T-helper 2 cell treated with Interferon-gamma antibody and Interleukin-4, amounts not matched to agents 5 μg/mL and 100 μg/mL, for 36 hours (primary cell): Measurements from ENCODE around the gene NPAS3.

Experiments used
- DNase-seq: peaks from one replicate; pipeline ENCODE4 v3.0.0; 2021; ENCODE audit warnings: low spot score
- H3K27ac Mint-ChIP-seq: one replicate; pipeline ENCODE4 v1.8.0; 2021; ENCODE audit warnings: mild to moderate bottlenecking, mixed read lengths
- H3K27me3 Mint-ChIP-seq: one replicate; pipeline ENCODE4 v1.8.0; 2021; ENCODE audit warnings: low read depth, mixed read lengths
- H3K36me3 Mint-ChIP-seq: one replicate; pipeline ENCODE4 v1.8.0; 2021; ENCODE audit warnings: low read depth, mixed read lengths
- H3K4me1 Mint-ChIP-seq: one replicate; pipeline ENCODE4 v1.8.0; 2021; ENCODE audit warnings: low read depth, mixed read lengths
- H3K4me3 Mint-ChIP-seq: one replicate; pipeline ENCODE4 v1.8.0; 2022; ENCODE audit warnings: mild to moderate bottlenecking, moderate library complexity, mixed read lengths
- H3K9me3 Mint-ChIP-seq: one replicate; pipeline ENCODE4 v1.8.0; 2021; ENCODE audit warnings: mixed read lengths

Gene NPAS3

GRCh38 chr14:33454022-33454595 is 515.4 kb downstream of the NPAS3 start:
- Mint-ChIP-seq H3K9me3 (no peaks in the 10 kb centered on the region), H3K27ac (no peak overlapping the region), H3K36me3 (no peaks in the 10 kb centered on the region), H3K4me3 (no peak overlapping the region), H3K4me1 (peaks cover 2% of the 10 kb centered on the region), H3K27me3 (no peaks in the 10 kb centered on the region)
- DNase-seq = no peak

DNA sequence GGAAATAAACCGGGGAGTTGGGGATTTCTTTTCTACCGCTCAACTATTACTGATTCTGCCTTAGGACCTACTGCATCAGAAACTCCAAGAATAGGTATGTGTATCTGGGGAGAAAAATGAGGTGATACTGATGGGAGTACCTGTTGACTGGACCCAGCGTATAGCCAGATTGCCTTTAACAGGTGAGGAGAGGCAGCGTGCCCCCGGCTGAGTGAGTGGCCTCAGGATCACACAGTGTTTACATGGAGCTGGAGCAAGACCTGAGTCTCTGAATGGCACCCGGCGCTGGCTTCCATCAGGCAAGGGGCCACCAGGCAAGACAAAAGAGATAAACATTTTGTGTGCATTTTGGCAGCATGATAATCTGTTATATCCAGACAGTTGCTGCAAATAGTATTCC is 516.0 kb downstream of the NPAS3 start:
- Mint-ChIP-seq H3K4me1 (peaks cover 2% of the 10 kb centered on the region), H3K4me3 (no peak overlapping the region), H3K27ac (no peak overlapping the region), H3K9me3 (no peaks in the 10 kb centered on the region), H3K36me3 (no peaks in the 10 kb centered on the region), H3K27me3 (no peaks in the 10 kb centered on the region)
- DNase-seq = no peak

DNA sequence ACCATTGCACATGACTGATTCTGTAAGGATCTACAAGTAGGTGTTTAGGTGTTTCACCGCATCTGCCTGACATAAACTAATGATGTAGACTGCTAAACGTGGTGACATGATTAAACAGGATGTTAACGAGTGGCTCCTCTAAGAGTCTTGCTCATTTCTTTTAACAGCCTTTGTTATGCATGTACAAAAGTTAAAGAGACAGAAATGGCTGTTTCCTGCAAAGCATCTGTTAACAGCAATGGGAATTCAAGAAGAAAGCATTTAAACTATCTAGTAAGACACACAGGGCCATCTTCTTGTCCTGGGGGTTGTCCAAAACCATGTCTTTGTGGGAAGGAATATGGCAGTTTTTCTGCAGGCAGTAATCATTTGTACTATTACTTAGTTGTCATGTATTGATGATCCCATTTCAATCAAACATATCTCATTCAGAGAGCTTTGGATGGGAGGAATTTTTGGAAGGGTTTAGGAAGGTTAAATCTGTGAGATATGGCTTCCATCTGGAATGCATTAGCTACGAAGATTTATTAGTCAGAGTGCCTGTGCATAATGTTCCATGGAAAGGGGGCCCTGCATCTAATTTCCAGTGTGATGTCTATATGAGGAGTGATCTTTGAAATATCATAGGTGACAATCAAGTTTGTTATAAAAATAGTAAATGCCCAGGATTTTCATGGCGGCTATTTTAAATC is 517.1 kb downstream of the NPAS3 start:
- Mint-ChIP-seq H3K27me3 (no peaks in the 10 kb centered on the region), H3K36me3 (no peaks in the 10 kb centered on the region), H3K27ac (no peak overlapping the region), H3K4me1 (peaks cover 2% of the 10 kb centered on the region), H3K4me3 (no peak overlapping the region), H3K9me3 (no peaks in the 10 kb centered on the region)
- DNase-seq = no peak

- Mint-ChIP-seq H3K36me3 (no peaks in the 10 kb centered on the region), H3K9me3 (no peaks in the 10 kb centered on the region), H3K27me3 (no peaks in the 10 kb centered on the region), H3K4me3 (no peak overlapping the region), H3K4me1 (peaks cover 2% of the 10 kb centered on the region), H3K27ac (no peak overlapping the region)
- DNase-seq = no peak
Observed at GRCh38 chr14:33457021-33457420, 518.3 kb downstream of the NPAS3 start.

- Mint-ChIP-seq H3K27me3 (no peaks in the 10 kb centered on the region), H3K4me1 (peaks cover 2% of the 10 kb centered on the region)
Observed at GRCh38 chr14:33457617-33458016, 518.9 kb downstream of the NPAS3 start.

GRCh38 chr14:33460164-33460563 is 521.5 kb downstream of the NPAS3 start:
- no peaks in the 10 kb centered on the region for H3K4me1 Mint-ChIP-seq
- no peaks in the 10 kb centered on the region for H3K9me3 Mint-ChIP-seq
- H3K36me3 Mint-ChIP-seq = no peaks in the 10 kb centered on the region
- H3K27me3 Mint-ChIP-seq = no peaks in the 10 kb centered on the region
- no peak overlapping the region for H3K4me3 Mint-ChIP-seq
- no peak for DNase-seq
- no peak overlapping the region for H3K27ac Mint-ChIP-seq

More at GRCh38 chr14:33457617-33458016, 518.9 kb downstream of the NPAS3 start:
- no peak for DNase-seq
- H3K4me3 Mint-ChIP-seq = no peak overlapping the region
- no peaks in the 10 kb centered on the region for H3K36me3 Mint-ChIP-seq
- H3K27ac Mint-ChIP-seq = no peak overlapping the region
- H3K9me3 Mint-ChIP-seq = no peaks in the 10 kb centered on the region

- Mint-ChIP-seq H3K9me3 (no peaks in the 10 kb centered on the region), H3K27ac (no peak overlapping the region), H3K36me3 (no peaks in the 10 kb centered on the region), H3K27me3 (no peaks in the 10 kb centered on the region), H3K4me1 (no peaks in the 10 kb centered on the region), H3K4me3 (no peak overlapping the region)
- DNase-seq = no peak
Observed at GRCh38 chr14:33461036-33461435, 522.4 kb downstream of the NPAS3 start.

- Mint-ChIP-seq H3K4me1 (no peaks in the 10 kb centered on the region), H3K27ac (no peak overlapping the region), H3K36me3 (no peaks in the 10 kb centered on the region), H3K9me3 (no peaks in the 10 kb centered on the region), H3K27me3 (no peaks in the 10 kb centered on the region), H3K4me3 (no peak overlapping the region)
- no peak for DNase-seq
Observed at GRCh38 chr14:33463731-33464130, 525.1 kb downstream of the NPAS3 start.

DNA sequence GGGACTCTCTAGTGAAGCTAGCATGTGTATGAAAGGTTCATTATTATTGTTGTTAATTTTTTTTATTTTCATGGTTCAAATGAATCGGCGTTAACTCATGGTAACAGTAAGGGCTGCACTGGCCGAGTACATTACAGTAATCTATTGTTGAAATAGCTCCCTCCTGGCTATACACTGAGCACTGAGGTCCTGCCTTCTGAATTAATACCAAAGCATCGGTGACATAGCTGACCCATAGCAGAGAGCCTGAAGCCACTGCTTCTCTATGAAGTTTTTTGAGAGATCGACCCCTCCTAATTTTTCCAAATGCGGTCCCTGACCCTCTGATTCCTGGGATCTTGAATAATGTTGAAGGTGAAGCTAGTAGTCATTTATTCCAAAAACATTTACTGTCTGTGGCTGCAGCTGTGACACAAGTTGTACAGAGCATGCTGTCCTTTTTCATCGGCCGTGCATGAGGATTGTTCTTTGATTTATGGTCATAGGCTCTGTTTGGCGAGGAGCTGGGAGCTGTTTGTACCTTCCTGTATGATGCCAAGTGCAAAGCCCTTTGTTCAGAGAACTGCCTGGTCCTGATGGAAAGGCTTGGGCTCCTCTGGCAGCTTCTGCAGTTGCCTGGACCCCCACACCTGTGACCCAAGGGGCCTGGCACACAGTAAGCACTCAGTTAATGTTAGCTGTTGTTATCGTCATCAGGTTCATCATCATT is 525.7 kb downstream of the NPAS3 start:
- no peaks in the 10 kb centered on the region for H3K27me3 Mint-ChIP-seq
- no peak for DNase-seq
- H3K27ac Mint-ChIP-seq = no peak overlapping the region
- no peaks in the 10 kb centered on the region for H3K4me1 Mint-ChIP-seq
- no peaks in the 10 kb centered on the region for H3K36me3 Mint-ChIP-seq
- H3K9me3 Mint-ChIP-seq = no peaks in the 10 kb centered on the region
- no peak overlapping the region for H3K4me3 Mint-ChIP-seq

DNA sequence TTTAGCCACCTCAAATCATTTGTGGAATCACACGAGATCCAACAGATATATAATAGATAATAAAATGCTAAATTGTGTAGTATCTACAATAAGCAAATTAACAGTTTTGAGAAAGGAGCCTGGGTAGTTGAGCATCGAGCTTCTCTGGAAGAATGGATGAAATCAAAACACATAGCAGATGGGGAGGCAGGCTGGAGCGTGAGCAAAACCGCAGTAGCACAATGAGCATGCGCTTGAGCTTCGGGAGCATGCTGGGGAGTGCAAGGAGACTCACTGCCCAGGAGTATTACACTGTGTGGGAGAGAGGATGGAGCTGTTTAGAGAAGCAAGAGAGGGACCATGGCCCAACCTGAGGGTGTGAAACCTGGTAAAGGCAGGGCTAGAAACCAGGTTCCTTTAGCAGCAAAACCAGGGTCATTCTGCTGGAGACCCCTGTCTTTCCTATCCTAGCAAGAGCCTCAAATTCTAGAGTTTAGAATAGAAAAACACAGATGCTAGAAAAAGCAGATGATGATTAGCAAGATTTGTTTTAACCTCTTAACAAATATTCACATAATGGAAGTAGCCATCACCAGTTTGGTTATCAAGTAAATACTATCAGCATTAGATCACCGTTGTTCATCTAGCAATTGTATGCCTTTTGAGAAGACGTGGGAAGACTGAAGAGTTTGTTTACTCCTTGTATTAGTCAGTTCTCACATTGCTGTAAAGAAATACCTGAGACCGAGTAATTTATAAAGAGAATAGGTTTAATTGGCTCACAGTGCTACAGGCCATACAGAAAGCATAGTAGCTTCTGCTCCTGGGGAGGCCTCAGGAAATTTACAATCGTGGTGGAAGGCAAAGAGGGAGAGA is 527.4 kb downstream of the NPAS3 start:
- no peaks in the 10 kb centered on the region for H3K4me1 Mint-ChIP-seq
- H3K9me3 Mint-ChIP-seq = no peaks in the 10 kb centered on the region
- no peaks in the 10 kb centered on the region for H3K36me3 Mint-ChIP-seq
- no peak overlapping the region for H3K4me3 Mint-ChIP-seq
- no peak for DNase-seq
- H3K27ac Mint-ChIP-seq = no peak overlapping the region
- H3K27me3 Mint-ChIP-seq = no peaks in the 10 kb centered on the region

DNA sequence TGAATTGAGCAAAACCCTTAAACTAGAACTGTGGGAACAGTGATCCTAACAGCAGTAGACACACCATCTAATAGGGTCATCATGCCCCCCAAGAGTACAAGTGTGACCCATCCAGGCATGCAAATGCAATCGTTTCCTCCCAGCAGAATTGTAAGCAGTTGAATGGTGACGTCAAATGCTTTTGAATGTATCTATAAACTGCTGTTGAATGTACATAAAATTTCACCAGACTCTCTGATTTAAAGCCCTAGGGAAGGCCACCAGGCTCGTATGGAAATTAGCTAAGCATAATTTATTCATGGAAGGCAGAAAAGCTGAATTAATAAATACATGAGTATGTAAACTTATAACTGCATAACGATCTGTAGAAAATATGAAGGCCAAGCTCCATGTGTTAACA is 529.3 kb downstream of the NPAS3 start:
- Mint-ChIP-seq H3K9me3 (no peaks in the 10 kb centered on the region), H3K4me1 (no peaks in the 10 kb centered on the region), H3K36me3 (no peaks in the 10 kb centered on the region), H3K4me3 (no peak overlapping the region), H3K27ac (no peak overlapping the region), H3K27me3 (no peaks in the 10 kb centered on the region)
- DNase-seq = no peak

GRCh38 chr14:33469898-33470297 is 531.2 kb downstream of the NPAS3 start:
- H3K9me3 Mint-ChIP-seq = no peaks in the 10 kb centered on the region
- no peak overlapping the region for H3K4me3 Mint-ChIP-seq
- H3K36me3 Mint-ChIP-seq = no peaks in the 10 kb centered on the region
- DNase-seq = no peak
- H3K4me1 Mint-ChIP-seq = no peaks in the 10 kb centered on the region
- no peaks in the 10 kb centered on the region for H3K27me3 Mint-ChIP-seq
- H3K27ac Mint-ChIP-seq = no peak overlapping the region

- Mint-ChIP-seq H3K9me3 (no peaks in the 10 kb centered on the region), H3K27me3 (no peaks in the 10 kb centered on the region), H3K27ac (no peak overlapping the region), H3K4me3 (no peak overlapping the region), H3K4me1 (no peaks in the 10 kb centered on the region), H3K36me3 (no peaks in the 10 kb centered on the region)
- no peak for DNase-seq
Observed at GRCh38 chr14:33471776-33472175, 533.1 kb downstream of the NPAS3 start.

- DNase-seq = no peak
- Mint-ChIP-seq H3K27me3 (peaks cover 1% of the 10 kb centered on the region), H3K27ac (no peak overlapping the region), H3K9me3 (no peaks in the 10 kb centered on the region), H3K4me3 (no peak overlapping the region), H3K36me3 (no peaks in the 10 kb centered on the region), H3K4me1 (no peaks in the 10 kb centered on the region)
Observed at GRCh38 chr14:33475623-33476022, 536.9 kb downstream of the NPAS3 start.
